ENCODE data around the gene DTD1.

DNA sequence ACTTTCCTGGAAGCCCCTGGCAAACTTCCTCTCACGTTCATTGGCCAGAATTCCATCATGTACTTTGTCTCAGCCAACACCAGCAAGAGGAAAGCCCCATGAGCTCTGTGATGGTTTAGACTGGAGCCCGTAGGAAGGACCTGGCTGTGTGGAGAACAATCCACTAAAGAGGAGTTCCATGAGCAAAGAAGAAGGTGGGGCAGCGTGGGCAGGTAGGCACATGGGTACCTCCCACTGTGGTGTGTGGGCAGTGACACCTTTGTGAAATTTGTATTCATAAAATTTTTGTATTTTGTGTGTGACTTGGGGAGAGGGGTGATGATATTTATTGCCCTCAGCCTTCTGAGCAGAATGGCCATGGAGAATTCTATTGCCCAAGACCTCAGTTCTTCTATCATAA is 136.2 kb downstream of the DTD1 start:
- TF ChIP-seq, protein P1, sequence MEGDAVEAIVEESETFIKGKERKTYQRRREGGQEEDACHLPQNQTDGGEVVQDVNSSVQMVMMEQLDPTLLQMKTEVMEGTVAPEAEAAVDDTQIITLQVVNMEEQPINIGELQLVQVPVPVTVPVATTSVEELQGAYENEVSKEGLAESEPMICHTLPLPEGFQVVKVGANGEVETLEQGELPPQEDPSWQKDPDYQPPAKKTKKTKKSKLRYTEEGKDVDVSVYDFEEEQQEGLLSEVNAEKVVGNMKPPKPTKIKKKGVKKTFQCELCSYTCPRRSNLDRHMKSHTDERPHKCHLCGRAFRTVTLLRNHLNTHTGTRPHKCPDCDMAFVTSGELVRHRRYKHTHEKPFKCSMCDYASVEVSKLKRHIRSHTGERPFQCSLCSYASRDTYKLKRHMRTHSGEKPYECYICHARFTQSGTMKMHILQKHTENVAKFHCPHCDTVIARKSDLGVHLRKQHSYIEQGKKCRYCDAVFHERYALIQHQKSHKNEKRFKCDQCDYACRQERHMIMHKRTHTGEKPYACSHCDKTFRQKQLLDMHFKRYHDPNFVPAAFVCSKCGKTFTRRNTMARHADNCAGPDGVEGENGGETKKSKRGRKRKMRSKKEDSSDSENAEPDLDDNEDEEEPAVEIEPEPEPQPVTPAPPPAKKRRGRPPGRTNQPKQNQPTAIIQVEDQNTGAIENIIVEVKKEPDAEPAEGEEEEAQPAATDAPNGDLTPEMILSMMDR (IDR thresholded peaks at IDR 0.05; ENCODE audit: low read depth, low read length, poor library complexity, severe bottlenecking) = no peak
- TF ChIP-seq EZH2phosphoT487 (IDR thresholded peaks at IDR 0.05; ENCODE audit: borderline replicate concordance, low read length) = no peak

All from DOHH2 (cell line).